ENCODE data around the gene RGMA. TPM values are rescaled to one million over a fixed set of nuclear protein-coding genes. Genes with fewer than 3 reads are reported as not detected.

RGMA gene
- total and polyA plus RNA-seq, 2 of the 8 experiments (the other 6 are each of a cell fraction or from before 2014, with no cell fraction given) = 19.9 to 39.8 TPM

DNA sequence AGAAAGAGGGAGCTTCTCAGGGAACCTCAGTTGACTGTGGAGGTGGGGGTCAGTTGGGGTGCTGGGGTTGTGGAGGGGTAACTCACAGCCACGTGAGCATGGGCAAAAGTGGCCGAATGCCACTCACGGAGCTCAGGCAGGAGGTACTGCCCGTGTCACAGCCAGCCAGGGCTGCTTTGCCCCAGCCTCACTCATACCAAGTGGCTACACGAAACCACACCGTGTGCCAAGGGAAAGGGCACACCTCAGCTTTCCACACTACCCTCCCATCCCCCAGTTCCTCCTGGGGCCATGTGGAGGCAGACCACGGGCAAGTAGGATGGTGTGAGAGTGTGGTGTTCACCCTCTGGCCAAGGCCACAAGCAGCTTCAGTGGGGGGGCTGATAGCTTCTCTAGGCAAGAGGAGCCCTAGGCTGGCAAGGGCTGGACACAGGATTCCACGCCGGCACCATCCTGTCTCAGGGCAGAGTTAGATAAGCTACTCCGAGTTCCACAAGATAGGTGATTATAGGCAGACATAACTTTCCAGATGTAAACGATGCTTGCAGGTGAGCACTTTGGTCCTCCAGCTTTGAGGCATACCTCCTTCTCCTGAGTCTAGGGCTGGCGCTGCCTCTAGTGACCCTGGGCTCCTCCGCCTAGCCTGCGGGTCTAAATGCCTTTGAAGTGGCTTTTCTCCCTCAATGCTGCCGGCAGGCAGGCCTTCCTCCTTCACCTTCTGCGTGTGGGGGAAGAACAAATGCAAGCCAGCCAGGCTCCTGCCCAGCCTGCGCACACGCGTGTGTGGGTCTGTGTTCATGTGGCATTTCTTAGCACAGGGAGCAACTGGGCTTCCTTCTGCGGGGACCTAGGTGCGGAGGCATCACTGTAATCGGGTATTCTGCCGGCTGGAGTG is 25.0 kb downstream of the RGMA start:
- H3K56ac ChIP-seq (replicated peaks; ENCODE audit: insufficient read length, low read depth, low read length) = no peak overlapping the region
- DNase-seq (ENCODE audit: low read depth in 1 of 2, low spot score in 2 of 2) = no peak
- peak overlapping the region; percentile 35 for H4K5ac ChIP-seq (ENCODE audit: insufficient read length, low read depth, low read length)
- H3K23me2 ChIP-seq (ENCODE audit: low read depth, low read length) = no peaks in the 10 kb centered on the region
- H4K8ac ChIP-seq (ENCODE audit: extremely low read depth, insufficient read depth, low read length) = peak overlapping the region; percentile 9
- H3K23ac ChIP-seq (ENCODE audit: insufficient read length) = no peak overlapping the region
- H2BK15ac ChIP-seq (ENCODE audit: low read length) = peak overlapping the region; percentile 98
- no peaks in the 10 kb centered on the region for H3K27me3 ChIP-seq (replicated peaks in 1 of 4; ENCODE audit: control insufficient read depth in 3 of 4, extremely low read depth in 1 of 4, insufficient read depth in 3 of 4, low read length in 3 of 4)
- H3K79me1 ChIP-seq (ENCODE audit: low read depth, low read length) = peaks cover 30% of the 10 kb centered on the region
- H3K9ac ChIP-seq (replicated peaks in 1 of 4; ENCODE audit: extremely low read depth in 1 of 4, low read depth in 3 of 4, low read length in 3 of 4) = peak overlapping the region in 1 of 4 experiments; percentile 28; a peak in 1 of 7 replicates
- H2AFZ ChIP-seq (ENCODE audit: low read length) = no peak overlapping the region
- H4K20me1 ChIP-seq (replicated peaks in 1 of 2; ENCODE audit: control insufficient read depth in 1 of 2, insufficient read depth in 2 of 2, low read length in 2 of 2) = peaks cover 22 to 24% of the 10 kb centered on the region in 2 experiments
- peak overlapping the region; percentile 11 to 79; a peak in 3 of 4 replicates for H3K4me2 ChIP-seq (ENCODE audit: insufficient read depth in 1 of 2, low read depth in 2 of 2, low read length in 2 of 2)
- H2AK5ac ChIP-seq (ENCODE audit: low read depth, low read length) = peak overlapping the region; percentile 97
- H3K4me1 ChIP-seq (replicated peaks in 1 of 4; ENCODE audit: control insufficient read depth in 3 of 4, insufficient read depth in 4 of 4, low read length in 3 of 4) = peaks cover 21 to 63% (median 47%) of the 10 kb centered on the region in 4 experiments
- H2BK12ac ChIP-seq (ENCODE audit: low read depth, low read length) = peak overlapping the region; percentile 99
- H2BK20ac ChIP-seq (ENCODE audit: low read length) = no peak overlapping the region
- no peak overlapping the region for H3K14ac ChIP-seq (ENCODE audit: insufficient read length)
- peaks cover 5 to 58% (median 13%) of the 10 kb centered on the region in 4 experiments for H3K36me3 ChIP-seq (ENCODE audit: control insufficient read depth in 2 of 4, insufficient read depth in 4 of 4, low read length in 3 of 4)
- peak overlapping the region; percentile 81 for H3K18ac ChIP-seq (ENCODE audit: extremely low read depth, low read length)
- H2BK5ac ChIP-seq (ENCODE audit: low read depth, low read length) = peak overlapping the region; percentile 97
- no peak overlapping the region; a peak in 1 of 8 replicates for H3K4me3 ChIP-seq (ENCODE audit: extremely low read depth in 1 of 4, insufficient read depth in 2 of 4, low read depth in 3 of 4, low read length in 4 of 4)
- no peak for FAIRE-seq
- ChIA-PET CTCF (ENCODE audit: partially characterized antibody) (interaction anchor here (0.7 to 1.9 kb wide), 5 partner anchors 9 to 90 kb away, joined by 3 to 5 read pairs (median 3); no protein-coding TSS in a partner anchor), POLR2A (ENCODE audit: partially characterized antibody) (interaction anchor here (0.9 to 6.3 kb wide), 5 partner anchors 7 to 35 kb away, joined by 3 to 62 read pairs (median 4); no protein-coding TSS in a partner anchor)
- H3K9me3 ChIP-seq (ENCODE audit: insufficient read depth in 2 of 2, low read depth in 1 of 2, low read length in 1 of 2) = no peaks in the 10 kb centered on the region
- H3K4ac ChIP-seq (replicated peaks; ENCODE audit: insufficient read length, low read depth, low read length) = peak overlapping the region; percentile 79
- peak overlapping the region; percentile 79 for H2BK120ac ChIP-seq (replicated peaks; ENCODE audit: low read depth, low read length)
- H3K79me2 ChIP-seq (ENCODE audit: control insufficient read depth in 1 of 2, insufficient read depth in 2 of 2, low read length in 2 of 2) = peaks cover 22 to 82% of the 10 kb centered on the region in 2 experiments
- 92% methylated on average over 22 of the region's 23 CpGs; no CpG with 5 or more reads in 1 of the 2 experiments for WGBS, 2 experiments (ENCODE audit: extremely low coverage in 1 of 2, insufficient coverage in 1 of 2, insufficient read length in 1 of 2, insufficient replicate concordance in 2 of 2, low coverage in 1 of 2, low lambda C conversion rate in 2 of 2, missing lambda C conversion rate in 1 of 2)
- H4K91ac ChIP-seq (replicated peaks; ENCODE audit: insufficient read length, low read length) = peak overlapping the region; percentile 91
- peak overlapping the region; percentile 69; the same call in 1 of the 2 replicates for H3K27ac ChIP-seq (ENCODE audit: low read depth, low read length)
- TF ChIP-seq E2F6 (IDR thresholded peaks at IDR 0.05) = no peak
- no peak for TF ChIP-seq SP1 (IDR thresholded peaks at IDR 0.05; ENCODE audit: low read depth, low read length)
- TF ChIP-seq KDM4A (IDR thresholded peaks at IDR 0.05; ENCODE audit: low read depth, low read length, severe bottlenecking) = no peak
- no peak for TF ChIP-seq SIX5 (IDR thresholded peaks at IDR 0.05; ENCODE audit: low read depth, low read length)
- no peak for TF ChIP-seq RFX5 (IDR thresholded peaks at IDR 0.05; ENCODE audit: borderline replicate concordance, low read depth, low read length)
- TF ChIP-seq HDAC2 (IDR thresholded peaks at IDR 0.05; ENCODE audit: borderline replicate concordance in 1 of 2, low read depth in 2 of 2, low read length in 2 of 2) = no peak
- TF ChIP-seq POU5F1 (IDR thresholded peaks at IDR 0.05; ENCODE audit: low read depth, low read length) = no peak
- TF ChIP-seq JUND (IDR thresholded peaks at IDR 0.05; ENCODE audit: low read length) = no peak
- TF ChIP-seq YY1 (IDR thresholded peaks at IDR 0.05; ENCODE audit: low read depth, low read length) = no peak
- no peak for TF ChIP-seq CEBPB (IDR thresholded peaks at IDR 0.05; ENCODE audit: low read depth, low read length)
- TF ChIP-seq RXRA (IDR thresholded peaks at IDR 0.05; ENCODE audit: insufficient read depth, low read depth, low read length) = no peak

All from H1 (cell line).